Lower leg skin (tissue), 3 donors: Measurements from ENCODE around the gene USP7.

Experiments used
- POLR2A ChIP-seq, 2 donors: fragments of 450-650 bp; IDR thresholded peaks; one replicate each; pipeline ENCODE4 v1.6.1; 2016 to 2017; ENCODE audit warnings: antibody characterized with exemption in 2 of 2, mild to moderate bottlenecking in 1 of 2, moderate library complexity in 1 of 2
- TF ChIP-seq, protein P1 (sequence below), 3 donors: fragments of 450-650 bp; IDR thresholded peaks; one replicate each; pipeline ENCODE4 v1.5.1; 2016; ENCODE audit warnings: antibody characterized with exemption in 3 of 3, mild to moderate bottlenecking in 3 of 3, moderate library complexity in 2 of 3

DNA sequence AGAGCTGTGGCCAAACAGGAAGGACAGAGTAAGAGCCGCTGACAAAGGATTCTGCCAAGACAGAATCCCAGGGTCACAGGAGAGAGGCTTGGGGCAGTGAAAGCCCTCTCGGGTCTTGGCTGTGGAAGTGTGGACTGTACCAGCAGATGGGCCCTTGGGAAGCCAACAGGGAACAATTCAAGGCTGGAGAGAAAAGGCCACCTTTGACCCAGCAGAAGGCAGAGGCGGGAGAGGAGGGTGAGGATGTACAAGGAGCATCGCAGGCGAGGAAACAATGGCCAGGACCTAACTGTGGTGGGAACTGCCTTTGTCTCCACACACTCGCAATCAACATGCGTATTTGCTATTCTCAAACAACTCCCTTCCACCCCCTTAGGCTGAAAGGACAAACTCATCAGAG, 110.6 kb downstream of the USP7 start:
- no peak for TF ChIP-seq POLR2A (IDR thresholded peaks at IDR 0.05)
- TF ChIP-seq, protein P1, sequence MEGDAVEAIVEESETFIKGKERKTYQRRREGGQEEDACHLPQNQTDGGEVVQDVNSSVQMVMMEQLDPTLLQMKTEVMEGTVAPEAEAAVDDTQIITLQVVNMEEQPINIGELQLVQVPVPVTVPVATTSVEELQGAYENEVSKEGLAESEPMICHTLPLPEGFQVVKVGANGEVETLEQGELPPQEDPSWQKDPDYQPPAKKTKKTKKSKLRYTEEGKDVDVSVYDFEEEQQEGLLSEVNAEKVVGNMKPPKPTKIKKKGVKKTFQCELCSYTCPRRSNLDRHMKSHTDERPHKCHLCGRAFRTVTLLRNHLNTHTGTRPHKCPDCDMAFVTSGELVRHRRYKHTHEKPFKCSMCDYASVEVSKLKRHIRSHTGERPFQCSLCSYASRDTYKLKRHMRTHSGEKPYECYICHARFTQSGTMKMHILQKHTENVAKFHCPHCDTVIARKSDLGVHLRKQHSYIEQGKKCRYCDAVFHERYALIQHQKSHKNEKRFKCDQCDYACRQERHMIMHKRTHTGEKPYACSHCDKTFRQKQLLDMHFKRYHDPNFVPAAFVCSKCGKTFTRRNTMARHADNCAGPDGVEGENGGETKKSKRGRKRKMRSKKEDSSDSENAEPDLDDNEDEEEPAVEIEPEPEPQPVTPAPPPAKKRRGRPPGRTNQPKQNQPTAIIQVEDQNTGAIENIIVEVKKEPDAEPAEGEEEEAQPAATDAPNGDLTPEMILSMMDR (IDR thresholded peaks at IDR 0.05): no peak
